H1 (cell line): Measurements from ENCODE around the gene GNG14. TPM values are rescaled to one million over a fixed set of nuclear protein-coding genes. Genes with fewer than 3 reads are reported as not detected.

Experiments used
- JUN ChIP-seq: IDR thresholded peaks from 2 replicates; pipeline ENCODE4 v1.6.1; 2011; ENCODE audit warnings: low read depth, mild to moderate bottlenecking, improper control_type of control experiment, low read length
- SP1 ChIP-seq: IDR thresholded peaks from 2 replicates; pipeline ENCODE4 v1.6.1; 2011; ENCODE audit warnings: low read depth, low read length
- polyA plus RNA-seq, 7 experiments: library from polyadenylated mRNA; depleted of rRNA in 3 of 7; stranded (reverse) in 5 of 7; unstranded in 2 of 7; fragments of >200 nt in 5 of 7; fragments of 200-250 nt in 2 of 7; gene quantifications; 1 replicate in 5 of 7; 2 replicates in 1 of 7; 4 replicates in 1 of 7; pipeline versions ENCODE4 v1.2.1 to v1.2.3, GENCODE V29; 2011 to 2013; ENCODE audit warnings: missing spikeins in 2 of 7, mixed read lengths in 2 of 7
- total RNA-seq: library from RNA; stranded (reverse); fragmentation: NEBNext Ultra II Directional; extraction: Animal tissue kit (Norgen Biotek cat#: 25700); gene quantifications from 2 replicates; pipeline ENCODE4 v1.2.1, GENCODE V29; 2021

Gene GNG14
- total and polyA plus RNA-seq, 2 of the 8 experiments (the other 6 are each of a cell fraction or from before 2014, with no cell fraction given): not detected

DNA sequence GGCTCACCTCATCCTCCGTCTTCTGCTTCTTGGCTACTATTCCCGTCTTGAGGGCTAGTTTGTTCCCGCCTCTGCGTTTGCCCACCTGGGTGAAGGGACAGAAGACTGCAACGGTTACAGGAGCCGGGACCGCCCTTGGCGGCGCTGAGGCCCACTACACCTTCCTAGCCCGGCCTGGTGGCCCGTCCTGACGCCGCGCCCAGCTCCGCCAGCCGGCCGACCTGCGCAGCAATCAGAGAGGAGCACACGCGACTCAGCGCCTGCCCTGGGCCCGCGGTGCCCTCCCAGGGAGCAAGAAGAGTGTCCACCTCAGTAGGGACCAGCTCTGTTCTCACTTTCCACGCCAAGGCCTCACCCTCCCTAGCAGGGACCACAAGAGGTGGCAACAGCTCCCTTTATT lies 43.5 kb downstream of the GNG14 start (continued):
- TF ChIP-seq JUN (no peak), SP1 (no peak)
- TF ChIP-seq, all 59 proteins: peak for 0
